HCT116 (cell line): ENCODE data around the gene PPP1R12C. TPM values are rescaled to one million over a fixed set of nuclear protein-coding genes. Genes with fewer than 3 reads are reported as not detected.

Experiments
- ATAC-seq: fragments of 200-7000 bp; cut with Tn5 transposase; 2 replicates; pipeline ENCODE4 v1.9.1; 2020; ENCODE audit warnings: mild to moderate bottlenecking, moderate library complexity
- BruUV-seq: library from RNA; stranded (reverse); fragments of 400-500 nt; replicated peaks from 2 replicates; lab custom pipeline; 2021; lab: Mats Ljungman, UMichigan
- CTCF ChIA-PET: fragments of 300-600 bp; sonication (Branson Sonifier 250); formaldehyde crosslinking; loops from one replicate; lab custom pipeline; 2021; ENCODE audit warnings: antibody characterized with exemption; lab: Charles Lee
- POLR2A ChIA-PET: fragments of 300-600, 350-600 bp; sonication (Branson Sonifier 250); formaldehyde crosslinking; loops from one replicate; lab custom pipeline; 2021; ENCODE audit warnings: antibody characterized with exemption; lab: Charles Lee
- RAD21 ChIA-PET, 2 experiments: fragments of 300-600 bp; sonication (Branson Sonifier 250); formaldehyde crosslinking; loops; one replicate each; lab custom pipeline; 2023; ENCODE audit warnings: low total read pairs in 2 of 2; ENCODE audit not compliant: uncharacterized antibody in 2 of 2, unreplicated experiment in 2 of 2, low non-redundant PET in 1 of 2; lab: Charles Lee
- DNase-seq: peaks from one replicate; pipeline ENCODE4 v3.0.0-alpha.2; 2010; ENCODE audit warnings: low read depth, low spot score
- H2AFZ ChIP-seq: fragments of 200-600 bp; shearing (Covaris generic), sonication (generic); 2 replicates; pipeline ENCODE4 v1.6.1; 2017; ENCODE audit warnings: low read depth, mixed run types, mixed read lengths, antibody characterized with exemption, low read length; ENCODE audit not compliant: poor library complexity, severe bottlenecking
- H3K27ac ChIP-seq: 2 replicates; pipeline ENCODE4 v1.5.1; 2012; ENCODE audit warnings: low read depth, low read length
- H3K27me3 ChIP-seq: fragments of 200-600 bp; sonication (generic); 2 replicates; pipeline ENCODE4 v1.6.1; 2016; ENCODE audit warnings: mixed run types, low read length, mixed read lengths; ENCODE audit not compliant: insufficient read depth
- H3K36me3 ChIP-seq, 2 experiments: fragments of 200-500 bp in 1 of 2; fragments of 200-600 bp in 1 of 2; sonication (Bioruptor generic) in 1 of 2; sonication (generic) in 1 of 2; 2 replicates each; pipeline versions ENCODE4 v1.5.1 to v1.6.1; 2014 to 2016; ENCODE audit warnings: low read length in 2 of 2, inconsistent platforms in 1 of 2, mixed read lengths in 1 of 2, mixed run types in 1 of 2; ENCODE audit not compliant: insufficient read depth in 2 of 2, control insufficient read depth in 1 of 2
- H3K4me1 ChIP-seq, 2 experiments: fragments of 200-600 bp in 1 of 2; sonication (generic) in 1 of 2; 2 replicates each; pipeline versions ENCODE4 v1.5.1 to v1.6.1; 2012 to 2017; ENCODE audit warnings: low read length in 2 of 2, inconsistent platforms in 1 of 2, mild to moderate bottlenecking in 1 of 2, mixed read lengths in 1 of 2, mixed run types in 1 of 2, moderate library complexity in 1 of 2; ENCODE audit not compliant: insufficient read depth in 2 of 2, control insufficient read depth in 1 of 2
- H3K4me2 ChIP-seq: fragments of 200-600 bp; sonication (generic); 2 replicates; pipeline ENCODE4 v1.6.1; 2017; ENCODE audit warnings: mixed run types, low read length, mixed read lengths
- H3K4me3 ChIP-seq, 2 experiments: fragments of 200-600 bp in 1 of 2; sonication (generic) in 1 of 2; replicated peaks in 1 of 2; 2 replicates each; pipeline ENCODE4 v1.5.1; 2011 to 2016; ENCODE audit warnings: low read length in 2 of 2, control low read depth in 1 of 2, low read depth in 1 of 2, mild to moderate bottlenecking in 1 of 2, mixed read lengths in 1 of 2, mixed run types in 1 of 2
- H3K79me2 ChIP-seq: fragments of 200-600 bp; sonication (generic); 2 replicates; pipeline ENCODE4 v1.6.1; 2017; ENCODE audit warnings: mild to moderate bottlenecking, mixed run types, low read length, moderate library complexity, mixed read lengths; ENCODE audit not compliant: insufficient read depth
- H3K9ac ChIP-seq: fragments of 200-600 bp; sonication (generic); 2 replicates; pipeline ENCODE4 v1.6.1; 2016; ENCODE audit warnings: low read length, mixed read lengths
- H3K9me2 ChIP-seq: fragments of 200-600 bp; sonication (generic), shearing (Covaris generic); 2 replicates; pipeline ENCODE4 v1.6.1; 2017; ENCODE audit warnings: mixed run types, mild to moderate bottlenecking, moderate library complexity; ENCODE audit not compliant: insufficient read depth
- H3K9me3 ChIP-seq, 2 experiments: fragments of 200-500 bp in 1 of 2; fragments of 200-600 bp in 1 of 2; sonication (Bioruptor generic) in 1 of 2; sonication (generic) in 1 of 2; 2 replicates each; pipeline ENCODE4 v1.6.1; 2014 to 2017; ENCODE audit warnings: low read length in 2 of 2, mixed read lengths in 2 of 2, inconsistent platforms in 1 of 2, low read depth in 1 of 2, mild to moderate bottlenecking in 1 of 2, mixed run types in 1 of 2, moderate library complexity in 1 of 2; ENCODE audit not compliant: control insufficient read depth in 1 of 2, insufficient read depth in 1 of 2
- H4K20me1 ChIP-seq: fragments of 200-600 bp; sonication (generic), shearing (Covaris generic); 2 replicates; pipeline ENCODE4 v1.6.1; 2017; ENCODE audit warnings: mixed run types, mild to moderate bottlenecking, moderate library complexity; ENCODE audit not compliant: insufficient read depth
- FOSL1 ChIP-seq: IDR thresholded peaks from 2 replicates; pipeline ENCODE4 v1.6.1; 2012; ENCODE audit warnings: low read depth
- MAX ChIP-seq: IDR thresholded peaks from 2 replicates; pipeline ENCODE4 v1.6.1; 2012
- RAD21 ChIP-seq: IDR thresholded peaks from 2 replicates; pipeline ENCODE4 v1.6.1; 2012; ENCODE audit warnings: low read depth, mild to moderate bottlenecking
- SIN3A ChIP-seq: IDR thresholded peaks from 2 replicates; pipeline ENCODE4 v1.6.1; 2012; ENCODE audit warnings: low read depth
- YY1 ChIP-seq: IDR thresholded peaks from 2 replicates; pipeline ENCODE4 v1.6.1; 2011; ENCODE audit warnings: low read length, low read depth, moderate library complexity, mild to moderate bottlenecking; ENCODE audit not compliant: insufficient replicate concordance; ENCODE audit errors: extremely low read depth
- ZFX ChIP-seq: fragments of 450-650 bp; IDR thresholded peaks from 2 replicates; pipeline ENCODE4 v1.6.1; 2017
- intact Hi-C: fragments of 100-400 bp; cut with micrococcal nuclease; formaldehyde crosslinking; loops from 2 replicates; pipeline ENCODE4 v1.10.0; 2022
- total RNA-seq: library from RNA; stranded (reverse); gene quantifications from one replicate; pipeline ENCODE4 v1.2.1, GENCODE V29; 2021; ENCODE audit not compliant: unreplicated experiment

Gene PPP1R12C
- total RNA-seq, 1 experiment from 2014 or later, result 83.2 TPM

DNA sequence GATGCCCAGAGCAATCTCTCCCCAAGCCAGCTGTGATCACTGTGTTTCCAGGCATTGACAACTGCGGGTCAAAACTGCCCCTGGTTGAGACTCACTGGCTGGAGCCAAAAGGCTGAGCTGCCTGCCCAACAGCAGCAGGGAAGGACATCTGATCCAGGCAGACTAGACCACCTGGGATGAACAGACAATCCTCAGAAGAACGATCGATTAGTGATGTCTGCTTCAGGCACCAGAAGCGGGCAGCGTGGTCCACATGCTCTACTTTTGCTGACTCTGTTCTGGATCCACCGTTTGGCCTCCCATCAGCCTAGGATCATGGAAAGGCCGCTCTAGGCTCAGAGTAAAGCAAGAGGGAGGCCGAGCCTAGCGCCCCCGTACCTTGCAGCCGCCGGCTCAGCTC lies 69.5 kb downstream of the PPP1R12C start:
- no peaks in the 10 kb centered on the region for H4K20me1 ChIP-seq
- ATAC-seq (no peak), DNase-seq (no peak)
- TF ChIP-seq MAX (no peak), ZFX (no peak)
- POLR2A ChIA-PET, result no interaction called here
- H3K9me2 ChIP-seq, result no peaks in the 10 kb centered on the region
- no peak overlapping the region for H3K4me3 ChIP-seq
- no peaks in the 10 kb centered on the region for H3K27me3 ChIP-seq
- H2AFZ ChIP-seq, result no peak overlapping the region
- intact Hi-C loops, result no loop called here
- RAD21 ChIA-PET, result no interaction called here
- BruUV-seq, result no TSS peak
- H3K9me3 ChIP-seq, result no peaks in the 10 kb centered on the region
- H3K27ac ChIP-seq, result no peak overlapping the region
- H3K79me2 ChIP-seq, result peaks cover 44% of the 10 kb centered on the region
- CTCF ChIA-PET, result no interaction called here
- H3K36me3 ChIP-seq, result peaks cover 25 to 42% of the 10 kb centered on the region in 2 experiments; a peak in 3 of 4 replicates
- H3K4me1 ChIP-seq, result no peaks in the 10 kb centered on the region
- no peak overlapping the region for H3K4me2 ChIP-seq
- H3K9ac ChIP-seq, result no peak overlapping the region

DNA sequence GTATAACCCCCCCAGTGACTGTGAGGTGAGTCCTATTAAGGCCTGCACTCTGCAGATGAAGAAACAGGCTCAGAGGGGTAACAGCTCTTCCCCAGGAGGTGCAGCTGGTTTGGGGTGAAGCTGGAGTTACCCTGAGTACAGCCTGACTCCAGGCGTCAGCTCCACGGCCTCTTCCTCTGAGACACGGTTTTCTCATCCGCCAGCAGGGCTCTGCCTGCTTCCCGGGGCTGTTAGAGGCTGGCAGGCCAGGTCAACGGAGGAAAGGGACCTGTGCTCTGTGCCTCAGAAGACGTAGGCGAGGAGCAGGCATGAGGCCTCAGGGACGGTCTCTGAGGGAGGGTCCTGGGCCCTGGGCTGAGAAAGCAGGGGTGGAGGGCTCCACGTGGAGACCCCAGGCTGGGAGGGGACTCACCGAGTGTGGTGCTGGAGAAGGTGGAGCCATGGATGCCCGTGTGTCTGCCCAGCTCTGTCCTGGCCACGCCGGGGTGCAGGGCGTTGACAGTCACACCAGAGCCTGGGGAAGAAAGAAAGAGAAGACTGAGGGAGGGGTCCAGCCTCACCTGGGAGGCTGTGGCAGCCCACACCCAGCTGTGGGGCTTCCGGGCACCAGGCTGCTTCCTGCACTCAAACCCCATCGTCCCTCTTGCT lies 70.3 kb downstream of the PPP1R12C start:
- ATAC-seq, result no peak
- Histone ChIP-seq H3K27ac (no peak overlapping the region), H3K9me3 (no peaks in the 10 kb centered on the region), H3K9me2 (no peaks in the 10 kb centered on the region), H3K79me2 (peaks cover 50% of the 10 kb centered on the region), H3K36me3 (peaks cover 30 to 46% of the 10 kb centered on the region in 2 experiments; a peak in 3 of 4 replicates), H2AFZ (no peak overlapping the region), H3K27me3 (no peaks in the 10 kb centered on the region), H3K4me1 (no peaks in the 10 kb centered on the region), H3K4me2 (no peak overlapping the region), H3K4me3 (no peak overlapping the region), H3K9ac (no peak overlapping the region), H4K20me1 (no peaks in the 10 kb centered on the region)
- POLR2A ChIA-PET, result no interaction called here
- RAD21 ChIA-PET, result no interaction called here
- CTCF ChIA-PET, result interaction anchor here (1.4 kb wide), 1 partner anchor 166 kb away, joined by 3 read pairs; no protein-coding TSS in a partner anchor
- BruUV-seq, result no TSS peak
- no peak for DNase-seq
- no peak for TF ChIP-seq YY1
- no peak for TF ChIP-seq FOSL1
- no peak for TF ChIP-seq SIN3A
- TF ChIP-seq RAD21, result no peak
- TF ChIP-seq MAX, result no peak
- intact Hi-C loops, result no loop called here
